WI38 (cell line): ENCODE data around the gene TFEB.

Experiments
- H3K4me3 ChIP-seq: 2 replicates; pipeline ENCODE4 v1.5.1; 2011; ENCODE audit warnings: low read depth, mild to moderate bottlenecking, control low read depth, low read length
- CTCF ChIP-seq: IDR thresholded peaks from 2 replicates; pipeline ENCODE4 v1.5.1; 2012; ENCODE audit warnings: low read depth, mild to moderate bottlenecking, control low read depth, low read length

The TFEB gene

GRCh38 chr6:41779336-41779735 lies 43.9 kb upstream of the TFEB start:
- TF ChIP-seq CTCF = no peak
- peak overlapping the region; percentile 76 for H3K4me3 ChIP-seq

GRCh38 chr6:41778895-41779294 lies 43.5 kb upstream of the TFEB start:
- TF ChIP-seq CTCF = no peak
- H3K4me3 ChIP-seq = peak overlapping the region; percentile 76

GRCh38 chr6:41777551-41778285 lies 42.3 kb upstream of the TFEB start:
- H3K4me3 ChIP-seq = no peak overlapping the region
- TF ChIP-seq CTCF = no peak

- TF ChIP-seq CTCF = no peak
These were observed 40.0 kb upstream of the TFEB start for GRCh38 chr6:41775293-41775882.

GRCh38 chr6:41774841-41775240 lies 39.4 kb upstream of the TFEB start:
- H3K4me3 ChIP-seq = no peak overlapping the region
- TF ChIP-seq CTCF = no peak

More at GRCh38 chr6:41775293-41775882, 40.0 kb upstream of the TFEB start:
- H3K4me3 ChIP-seq = no peak overlapping the region

GRCh38 chr6:41771058-41771983 lies 35.9 kb upstream of the TFEB start:
- TF ChIP-seq CTCF = no peak

More at GRCh38 chr6:41771058-41771983, 35.9 kb upstream of the TFEB start:
- no peak overlapping the region for H3K4me3 ChIP-seq
